MCF 10A (cell line): ENCODE measurements around the gene CCDC85C. TPM values are rescaled to one million over a fixed set of nuclear protein-coding genes. Genes with fewer than 3 reads are reported as not detected.

Source experiments
- BruUV-seq: library from RNA; stranded (reverse); fragments of 400-500 nt; replicated peaks from 2 replicates; lab custom pipeline; 2021; lab: Mats Ljungman, UMichigan
- CTCF ChIA-PET: fragments of 300-600 bp; sonication (Branson Sonifier 250); formaldehyde crosslinking; extraction: SDS; loops from one replicate; lab custom pipeline; 2021; ENCODE audit warnings: antibody characterized with exemption, inconsistent platforms; lab: Yijun Ruan, JAX
- POLR2A ChIA-PET: fragments of 300-600, 350-650 bp; sonication (Branson Sonifier 250); formaldehyde crosslinking; extraction: SDS; loops from one replicate; lab custom pipeline; 2020; ENCODE audit warnings: antibody characterized with exemption, inconsistent platforms; lab: Yijun Ruan, JAX
- DNase-seq: peaks from one replicate; pipeline ENCODE4 v3.0.0-alpha.2; 2018; ENCODE audit not compliant: unreplicated experiment
- H3K27ac Mint-ChIP-seq: one replicate; pipeline ENCODE4 v1.8.0; 2022; ENCODE audit warnings: mild to moderate bottlenecking, low read depth, mixed read lengths; ENCODE audit not compliant: unreplicated experiment
- H3K27me3 Mint-ChIP-seq: one replicate; pipeline ENCODE4 v1.8.0; 2022; ENCODE audit warnings: mixed read lengths; ENCODE audit not compliant: insufficient read depth, unreplicated experiment
- H3K36me3 Mint-ChIP-seq: one replicate; pipeline ENCODE4 v1.8.0; 2022; ENCODE audit warnings: mild to moderate bottlenecking, moderate library complexity, mixed read lengths; ENCODE audit not compliant: insufficient read depth, unreplicated experiment
- H3K4me1 Mint-ChIP-seq: one replicate; pipeline ENCODE4 v1.8.0; 2022; ENCODE audit warnings: mixed read lengths; ENCODE audit not compliant: insufficient read depth, unreplicated experiment
- H3K4me3 Mint-ChIP-seq: one replicate; pipeline ENCODE4 v1.8.0; 2022; ENCODE audit warnings: mild to moderate bottlenecking, moderate library complexity, mixed read lengths; ENCODE audit not compliant: unreplicated experiment
- H3K9me3 Mint-ChIP-seq: one replicate; pipeline ENCODE4 v1.8.0; 2022; ENCODE audit warnings: mixed read lengths; ENCODE audit not compliant: unreplicated experiment
- CTCF ChIP-seq: fragments of 200-600 bp; IDR thresholded peaks from one replicate; pipeline ENCODE4 v1.8.0; 2022; ENCODE audit warnings: antibody characterized with exemption, mild to moderate bottlenecking; ENCODE audit not compliant: unreplicated experiment
- intact Hi-C: fragments of 100-400 bp; cut with micrococcal nuclease; formaldehyde crosslinking; loops from 2 replicates; pipeline ENCODE4 v1.14.1; 2022
- total RNA-seq: library from RNA; stranded (reverse); gene quantifications from 2 replicates; pipeline ENCODE4 v1.2.3, GENCODE V29; 2022

CCDC85C gene
- total RNA-seq, 1 experiment from 2014 or later, result 29.9 TPM

GRCh38 chr14:99562856-99563748 is 40.9 kb downstream of the CCDC85C start:
- ChIA-PET POLR2A (interaction anchor here (0.8 to 1.0 kb wide), 2 partner anchors 39 to 42 kb away, joined by 3 to 7 read pairs; no protein-coding TSS in a partner anchor), CTCF (interaction anchor here (0.7 to 1.7 kb wide), 8 partner anchors 9 to 67 kb away, joined by 3 to 4 read pairs (median 4); no protein-coding TSS in a partner anchor)
- intact Hi-C loops, result loop anchor here (1.0 kb wide), 1 partner anchor 65 kb away; no protein-coding TSS in a partner anchor
- peak; percentile 85 for DNase-seq
- Mint-ChIP-seq H3K36me3 (no peaks in the 10 kb centered on the region), H3K4me3 (no peak overlapping the region), H3K9me3 (no peaks in the 10 kb centered on the region), H3K27me3 (no peaks in the 10 kb centered on the region), H3K27ac (no peak overlapping the region), H3K4me1 (peaks cover 32% of the 10 kb centered on the region)
- no TSS peak for BruUV-seq
- peak; percentile 30 for TF ChIP-seq CTCF

- intact Hi-C loops, result no loop called here
- POLR2A ChIA-PET, result interaction anchor here (0.5 to 0.9 kb wide), 2 partner anchors 14 to 631 kb away, joined by 3 read pairs; no protein-coding TSS in a partner anchor
- Mint-ChIP-seq H3K27me3 (no peaks in the 10 kb centered on the region), H3K9me3 (no peaks in the 10 kb centered on the region), H3K4me3 (no peak overlapping the region), H3K4me1 (peaks cover 32% of the 10 kb centered on the region), H3K27ac (no peak overlapping the region), H3K36me3 (peaks cover 7% of the 10 kb centered on the region)
- TF ChIP-seq CTCF, result no peak
- CTCF ChIA-PET, result interaction anchor here (1.1 to 1.3 kb wide), 2 partner anchors 47 to 63 kb away, joined by 3 to 4 read pairs; no protein-coding TSS in a partner anchor
- DNase-seq, result peak; percentile 19
- no TSS peak for BruUV-seq
Measured at GRCh38 chr14:99561864-99562263, 42.1 kb downstream of the CCDC85C start.

- Mint-ChIP-seq H3K36me3 (peaks cover 7% of the 10 kb centered on the region), H3K4me3 (no peak overlapping the region), H3K27me3 (no peaks in the 10 kb centered on the region), H3K4me1 (peaks cover 30% of the 10 kb centered on the region), H3K9me3 (no peaks in the 10 kb centered on the region), H3K27ac (no peak overlapping the region)
- no peak for TF ChIP-seq CTCF
- POLR2A ChIA-PET, result interaction anchor here (0.9 kb wide), 1 partner anchor 15 kb away, joined by 3 read pairs; no protein-coding TSS in a partner anchor
- no TSS peak for BruUV-seq
- intact Hi-C loops, result no loop called here
- CTCF ChIA-PET, result interaction anchor here (1.3 kb wide), 1 partner anchor 63 kb away, joined by 4 read pairs; no protein-coding TSS in a partner anchor
- DNase-seq, result no peak
Measured at GRCh38 chr14:99560922-99561683, 42.9 kb downstream of the CCDC85C start.
